NCI-H2107 (cell line): ENCODE results near the gene WWTR1.

Experiments used
- DNase-seq: peaks from one replicate; lab custom pipeline; 2025; lab: John Stamatoyannopoulos, UW

Gene WWTR1

DNA sequence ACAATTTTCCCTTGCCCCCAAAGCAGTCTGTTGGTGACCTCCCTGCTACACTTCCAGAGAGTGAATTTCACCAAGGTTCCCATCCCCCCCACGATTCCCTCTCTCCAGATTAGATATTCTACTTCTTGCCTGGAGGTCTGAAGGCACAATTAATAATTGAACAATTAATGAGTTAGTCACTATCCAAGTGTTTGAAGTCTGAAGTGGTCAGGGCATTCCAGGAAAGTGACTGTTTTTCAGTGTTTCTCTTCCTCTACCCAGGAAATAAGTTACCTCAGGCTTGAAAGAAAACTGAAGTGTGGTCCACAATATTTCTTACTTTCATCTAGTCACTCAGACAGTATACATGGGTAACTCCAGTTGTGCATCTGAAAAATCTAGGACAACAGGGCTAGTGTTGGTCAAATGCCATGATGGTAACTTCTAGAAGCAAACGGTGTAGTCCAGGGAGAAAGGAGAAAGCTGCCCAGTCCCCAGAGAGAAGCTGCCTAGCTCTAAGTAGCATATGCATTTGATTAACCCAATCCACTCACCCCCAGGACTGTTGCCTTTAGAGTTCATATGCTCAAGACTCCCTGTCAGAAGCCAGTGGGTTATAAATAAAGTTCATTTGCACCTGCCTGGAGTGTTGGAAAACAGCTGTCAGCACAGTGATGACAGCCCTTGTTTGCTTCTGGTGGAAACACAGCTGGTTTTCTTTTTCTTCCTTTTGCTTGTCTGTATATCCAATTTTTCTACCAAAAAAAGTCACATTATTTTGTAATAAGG, 185.6 kb downstream of the WWTR1 start:
- no peak for DNase-seq

DNA sequence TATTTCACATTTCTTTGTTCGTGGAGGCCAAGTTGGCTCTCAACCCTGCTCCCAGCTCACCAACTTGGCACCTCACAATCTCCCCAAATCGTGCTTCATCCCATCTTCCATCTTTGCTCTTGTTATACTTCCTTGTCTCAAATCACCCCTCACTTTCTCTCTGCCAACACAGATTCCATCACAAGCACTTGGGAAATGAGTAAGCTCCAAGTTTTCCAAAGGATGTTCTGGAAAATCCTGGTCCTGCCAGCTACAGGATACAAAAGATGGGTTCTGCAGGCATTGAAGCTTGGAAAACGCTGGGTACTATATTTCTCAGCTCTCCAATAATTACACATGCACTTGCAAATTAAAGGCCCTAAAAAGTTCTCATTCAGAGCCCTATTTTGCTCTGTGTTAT, 187.4 kb downstream of the WWTR1 start:
- DNase-seq = no peak

DNA sequence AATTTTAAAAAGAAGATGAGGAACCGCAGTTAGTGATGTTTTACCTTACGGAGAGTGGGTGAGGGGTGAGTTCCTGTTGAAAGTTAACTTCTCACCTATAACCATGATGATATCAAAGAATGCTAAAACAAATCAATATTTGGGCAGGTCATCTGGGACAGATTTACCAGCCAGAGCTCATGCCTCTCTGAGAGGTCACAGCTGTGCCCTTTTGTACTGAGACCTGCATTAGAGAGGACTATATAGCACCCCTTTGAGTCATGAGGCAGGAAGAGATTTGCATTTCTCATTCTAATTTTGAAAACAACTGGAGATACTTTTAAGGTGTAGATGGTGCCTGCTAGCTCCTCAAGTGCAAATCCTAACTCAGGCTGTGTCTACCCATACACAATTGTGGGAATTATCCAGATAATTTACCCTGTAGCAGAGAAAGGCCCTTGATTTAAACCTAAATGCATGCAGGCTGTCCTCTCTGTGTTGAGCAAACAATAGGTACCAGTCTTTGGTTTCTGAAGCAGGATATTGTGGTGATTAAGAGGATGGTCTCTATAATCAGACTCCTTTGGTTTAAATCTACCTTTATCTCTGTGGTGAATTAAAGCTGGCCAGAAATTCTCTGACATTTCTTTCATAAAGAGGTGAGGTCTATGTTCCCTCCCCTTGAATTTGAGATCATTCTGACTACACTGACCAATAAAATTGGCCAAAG, 189.2 kb downstream of the WWTR1 start:
- DNase-seq = no peak
